Mucosa of stomach (tissue), 1 donor: ENCODE measurements around the gene KNSTRN.
A peak's percentile ranks its signal among the peaks of the same experiment; 100 is the strongest.

Source experiments
- H3K27me3 ChIP-seq: one replicate; pipeline ENCODE4 v1.7.0; 2013; ENCODE audit warnings: mild to moderate bottlenecking, low read length; ENCODE audit not compliant: control insufficient read depth, insufficient read depth
- H3K36me3 ChIP-seq: one replicate; pipeline ENCODE4 v1.7.0; 2013; ENCODE audit warnings: low read length; ENCODE audit not compliant: control insufficient read depth, insufficient read depth
- H3K4me1 ChIP-seq: one replicate; pipeline ENCODE4 v1.7.0; 2013; ENCODE audit warnings: mild to moderate bottlenecking, low read length; ENCODE audit not compliant: control insufficient read depth, insufficient read depth
- H3K4me3 ChIP-seq: one replicate; pipeline ENCODE4 v1.7.0; 2013; ENCODE audit warnings: low read length
- H3K9ac ChIP-seq: one replicate; pipeline ENCODE4 v1.7.0; 2013; ENCODE audit warnings: mild to moderate bottlenecking, low read length, moderate library complexity
- H3K9me3 ChIP-seq: one replicate; pipeline ENCODE4 v1.7.0; 2013; ENCODE audit warnings: mild to moderate bottlenecking, low read length, moderate library complexity; ENCODE audit not compliant: control insufficient read depth
- donor health status: Pancreatic carcinoma.

Gene KNSTRN

GRCh38 chr15:40369971-40370370 is 12.6 kb upstream of the KNSTRN start:
- Histone ChIP-seq H3K9me3 (no peaks in the 10 kb centered on the region), H3K4me3 (no peak overlapping the region), H3K27me3 (no peaks in the 10 kb centered on the region), H3K4me1 (peaks cover 17% of the 10 kb centered on the region), H3K9ac (no peak overlapping the region), H3K36me3 (peaks cover 4% of the 10 kb centered on the region)

- H3K9me3 ChIP-seq = no peaks in the 10 kb centered on the region
- H3K36me3 ChIP-seq = no peaks in the 10 kb centered on the region
- H3K9ac ChIP-seq = no peak overlapping the region
- H3K27me3 ChIP-seq = no peaks in the 10 kb centered on the region
- H3K4me1 ChIP-seq = peaks cover 3% of the 10 kb centered on the region
- H3K4me3 ChIP-seq = no peak overlapping the region
Observed at GRCh38 chr15:40372981-40373380, 9.5 kb upstream of the KNSTRN start.

- no peak overlapping the region for H3K4me3 ChIP-seq
- H3K27me3 ChIP-seq = no peaks in the 10 kb centered on the region
- no peak overlapping the region for H3K9ac ChIP-seq
Observed at GRCh38 chr15:40377606-40378005, 4.9 kb upstream of the KNSTRN start.

GRCh38 chr15:40379374-40379773 is 3.1 kb upstream of the KNSTRN start:
- H3K4me1 ChIP-seq = peaks cover 26% of the 10 kb centered on the region
- no peaks in the 10 kb centered on the region for H3K9me3 ChIP-seq
- no peaks in the 10 kb centered on the region for H3K36me3 ChIP-seq
- no peaks in the 10 kb centered on the region for H3K27me3 ChIP-seq
- no peak overlapping the region for H3K4me3 ChIP-seq
- no peak overlapping the region for H3K9ac ChIP-seq

More at GRCh38 chr15:40377606-40378005, 4.9 kb upstream of the KNSTRN start:
- Histone ChIP-seq H3K9me3 (no peaks in the 10 kb centered on the region), H3K4me1 (peaks cover 17% of the 10 kb centered on the region), H3K36me3 (no peaks in the 10 kb centered on the region)

- no peak overlapping the region for H3K4me3 ChIP-seq
- H3K9me3 ChIP-seq = no peaks in the 10 kb centered on the region
- H3K9ac ChIP-seq = no peak overlapping the region
- peaks cover 26% of the 10 kb centered on the region for H3K4me1 ChIP-seq
- no peaks in the 10 kb centered on the region for H3K27me3 ChIP-seq
- H3K36me3 ChIP-seq = no peaks in the 10 kb centered on the region
Observed at GRCh38 chr15:40379853-40380252, 2.7 kb upstream of the KNSTRN start.

GRCh38 chr15:40380636-40381035 is 1.9 kb upstream of the KNSTRN start:
- Histone ChIP-seq H3K9ac (no peak overlapping the region), H3K9me3 (no peaks in the 10 kb centered on the region), H3K36me3 (no peaks in the 10 kb centered on the region), H3K4me1 (peaks cover 26% of the 10 kb centered on the region), H3K27me3 (no peaks in the 10 kb centered on the region), H3K4me3 (no peak overlapping the region)

- Histone ChIP-seq H3K9ac (no peak overlapping the region), H3K9me3 (no peaks in the 10 kb centered on the region), H3K4me3 (peak overlapping the region; percentile 76), H3K27me3 (no peaks in the 10 kb centered on the region), H3K36me3 (no peaks in the 10 kb centered on the region), H3K4me1 (peaks cover 26% of the 10 kb centered on the region)
Observed at GRCh38 chr15:40381818-40382529, 547 bp upstream of the KNSTRN start.

- Histone ChIP-seq H3K9me3 (no peaks in the 10 kb centered on the region), H3K9ac (no peak overlapping the region), H3K4me1 (peaks cover 11% of the 10 kb centered on the region), H3K36me3 (no peaks in the 10 kb centered on the region), H3K27me3 (no peaks in the 10 kb centered on the region), H3K4me3 (no peak overlapping the region)
Observed at GRCh38 chr15:40386480-40386879, 4.0 kb downstream of the KNSTRN start.

GRCh38 chr15:40388941-40389823 is 6.7 kb downstream of the KNSTRN start:
- H3K4me3 ChIP-seq = no peak overlapping the region
- H3K9ac ChIP-seq = no peak overlapping the region
- H3K9me3 ChIP-seq = no peaks in the 10 kb centered on the region
- no peaks in the 10 kb centered on the region for H3K4me1 ChIP-seq
- H3K36me3 ChIP-seq = no peaks in the 10 kb centered on the region
- H3K27me3 ChIP-seq = no peaks in the 10 kb centered on the region

- H3K36me3 ChIP-seq = no peaks in the 10 kb centered on the region
- no peaks in the 10 kb centered on the region for H3K4me1 ChIP-seq
- no peaks in the 10 kb centered on the region for H3K27me3 ChIP-seq
Observed at GRCh38 chr15:40389824-40390595, 7.5 kb downstream of the KNSTRN start.

GRCh38 chr15:40392986-40393948 is 10.7 kb downstream of the KNSTRN start:
- no peaks in the 10 kb centered on the region for H3K36me3 ChIP-seq

More at GRCh38 chr15:40389824-40390595, 7.5 kb downstream of the KNSTRN start:
- H3K9ac ChIP-seq = no peak overlapping the region
- H3K4me3 ChIP-seq = no peak overlapping the region
- no peaks in the 10 kb centered on the region for H3K9me3 ChIP-seq

More at GRCh38 chr15:40392986-40393948, 10.7 kb downstream of the KNSTRN start:
- Histone ChIP-seq H3K9me3 (no peaks in the 10 kb centered on the region), H3K27me3 (no peaks in the 10 kb centered on the region), H3K4me3 (no peak overlapping the region), H3K4me1 (no peaks in the 10 kb centered on the region), H3K9ac (no peak overlapping the region)
